CD4-positive, alpha-beta T cell treated with Interleukin-15 for 4 hours (primary cell): ENCODE measurements around the gene SFSWAP.
"Not testable (repeated sequence)": the region's sequence is repeated elsewhere in the genome, so short reads cannot be mapped to it uniquely, and the experiment has no call there.

Source experiments
- DNase-seq: peaks from one replicate; pipeline ENCODE4 v3.0.0-alpha.2; 2020; ENCODE audit warnings: low spot score

Gene SFSWAP

GRCh38 chr12:131736446-131737149, 25.7 kb downstream of the SFSWAP start:
- no peak for DNase-seq

GRCh38 chr12:131737150-131737827, 26.4 kb downstream of the SFSWAP start:
- DNase-seq = no peak

- no peak for DNase-seq
Observed at GRCh38 chr12:131738196-131738595, 27.3 kb downstream of the SFSWAP start.

- DNase-seq = no peak
Observed at GRCh38 chr12:131740626-131741025, 29.7 kb downstream of the SFSWAP start.

DNA sequence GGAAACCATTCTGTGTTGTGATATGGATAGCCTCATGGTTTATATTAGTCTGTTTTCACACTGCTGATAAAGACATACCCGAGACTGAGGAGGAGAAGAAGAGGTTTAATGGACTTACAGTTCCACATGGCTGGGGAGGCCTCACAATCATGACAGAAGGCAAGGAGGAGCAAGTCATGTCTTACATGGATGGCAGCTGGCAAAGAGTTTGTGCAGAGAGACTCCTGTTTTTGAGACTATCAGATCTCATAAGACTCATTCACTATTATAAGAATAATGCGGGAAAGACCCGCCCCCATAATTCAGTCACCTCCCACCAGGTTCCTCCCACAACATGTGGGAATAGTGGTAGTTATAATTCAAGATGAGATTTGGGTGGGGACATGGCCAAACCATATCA, 31.9 kb downstream of the SFSWAP start:
- not testable (repeated sequence) for DNase-seq

GRCh38 chr12:131743410-131743809, 32.5 kb downstream of the SFSWAP start:
- DNase-seq = not testable (repeated sequence)

DNA sequence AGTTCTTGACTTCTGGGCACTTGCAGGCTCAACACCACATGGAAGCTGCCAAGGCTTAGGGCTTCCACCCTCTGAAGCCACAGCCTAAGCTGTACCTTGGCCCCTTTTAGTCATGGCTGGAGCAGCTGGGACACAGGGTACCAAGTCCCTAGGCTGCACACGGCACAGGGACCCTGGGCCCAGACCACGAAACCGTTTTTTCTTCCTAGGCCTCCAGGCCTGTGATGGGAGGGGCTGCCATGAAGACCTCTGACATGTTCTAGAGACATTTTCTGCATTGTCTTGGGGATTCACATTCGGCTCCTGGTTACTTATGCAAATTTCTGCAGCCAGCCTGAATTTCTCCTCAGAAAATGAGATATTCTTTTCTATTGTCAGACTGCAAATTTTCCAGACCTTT, 33.0 kb downstream of the SFSWAP start:
- not testable (repeated sequence) for DNase-seq

DNA sequence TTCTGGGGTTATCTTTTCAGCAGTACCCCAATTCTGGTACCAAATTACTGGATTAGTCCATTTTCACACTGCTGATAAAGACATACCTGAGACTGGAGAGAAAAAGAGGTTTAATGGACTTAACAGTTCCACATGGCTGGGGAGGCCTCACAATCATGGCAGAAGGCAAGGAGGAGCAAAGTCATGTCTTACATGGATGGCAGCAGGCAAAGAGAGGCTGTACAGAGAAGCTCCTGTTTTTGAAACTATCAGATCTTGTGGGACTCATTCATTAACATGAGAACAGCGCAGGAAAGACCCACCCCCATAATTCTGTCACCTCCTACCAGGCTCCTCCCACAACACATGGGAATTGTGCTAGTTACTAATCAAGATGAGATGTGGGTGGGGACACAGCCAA, 33.8 kb downstream of the SFSWAP start:
- DNase-seq = not testable (repeated sequence)

DNA sequence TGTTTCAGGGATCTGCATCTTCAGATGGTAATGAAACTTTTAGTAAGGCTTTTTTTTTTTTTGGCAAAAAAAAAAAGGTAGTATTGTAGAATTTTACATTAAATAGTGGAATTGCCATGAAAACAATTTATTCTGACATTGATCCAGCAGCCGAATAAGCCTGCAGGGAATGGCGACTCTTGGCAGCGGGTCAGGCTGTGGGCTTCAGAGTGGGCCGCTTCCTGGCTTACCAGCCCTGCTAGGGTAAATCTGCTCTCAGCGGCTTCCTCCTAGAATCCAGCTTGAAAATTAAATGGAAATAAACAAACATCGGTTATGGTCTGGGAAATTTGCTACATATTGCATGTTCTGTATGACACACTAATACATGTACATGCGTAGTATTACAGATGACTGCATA, 34.8 kb downstream of the SFSWAP start:
- no peak for DNase-seq

- DNase-seq = no peak
Observed at GRCh38 chr12:131747276-131748177, 36.6 kb downstream of the SFSWAP start.

GRCh38 chr12:131749618-131750315, 38.9 kb downstream of the SFSWAP start:
- DNase-seq = no peak

- DNase-seq = no peak
Observed at GRCh38 chr12:131751335-131751734, 40.4 kb downstream of the SFSWAP start.

DNA sequence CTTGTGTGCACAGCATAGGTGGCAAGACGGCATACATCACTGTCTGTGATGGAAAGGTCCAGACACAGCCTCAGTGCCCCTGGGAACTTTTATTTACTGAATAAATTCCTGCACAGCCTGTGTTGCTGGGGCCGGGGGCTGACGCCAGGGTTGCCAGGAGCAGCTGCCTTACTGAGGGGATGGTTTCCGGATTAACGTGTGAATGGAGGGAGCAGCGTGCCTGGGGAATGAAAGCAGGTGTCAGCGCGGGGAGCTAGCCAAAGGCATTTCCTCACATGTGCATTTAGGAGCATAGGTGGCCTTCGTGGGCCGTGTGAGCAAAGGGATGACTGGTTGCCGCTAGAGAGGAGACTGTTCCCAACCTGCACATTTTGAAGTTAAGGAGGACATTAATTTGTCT, 41.6 kb downstream of the SFSWAP start:
- DNase-seq = no peak

DNA sequence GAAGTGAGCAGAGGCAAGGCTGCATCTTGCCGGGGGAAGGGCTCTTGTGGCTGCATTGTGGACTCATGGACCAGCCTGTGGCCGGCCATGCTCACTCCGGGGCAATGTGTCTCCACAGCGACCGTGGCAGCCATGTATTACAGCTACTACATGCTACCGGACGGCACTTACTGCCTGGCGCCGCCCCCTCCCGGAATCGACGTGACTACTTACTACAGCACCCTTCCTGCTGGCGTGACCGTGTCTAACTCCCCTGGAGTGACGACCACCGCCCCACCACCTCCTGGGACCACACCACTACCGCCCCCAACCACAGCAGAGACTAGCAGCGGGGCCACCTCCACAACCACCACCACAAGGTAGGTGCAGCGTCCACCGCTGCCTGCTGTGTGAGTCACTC, 42.1 kb downstream of the SFSWAP start:
- DNase-seq = no peak

GRCh38 chr12:131753757-131754156, 42.9 kb downstream of the SFSWAP start:
- DNase-seq = no peak

GRCh38 chr12:131754184-131754583, 43.3 kb downstream of the SFSWAP start:
- no peak for DNase-seq

DNA sequence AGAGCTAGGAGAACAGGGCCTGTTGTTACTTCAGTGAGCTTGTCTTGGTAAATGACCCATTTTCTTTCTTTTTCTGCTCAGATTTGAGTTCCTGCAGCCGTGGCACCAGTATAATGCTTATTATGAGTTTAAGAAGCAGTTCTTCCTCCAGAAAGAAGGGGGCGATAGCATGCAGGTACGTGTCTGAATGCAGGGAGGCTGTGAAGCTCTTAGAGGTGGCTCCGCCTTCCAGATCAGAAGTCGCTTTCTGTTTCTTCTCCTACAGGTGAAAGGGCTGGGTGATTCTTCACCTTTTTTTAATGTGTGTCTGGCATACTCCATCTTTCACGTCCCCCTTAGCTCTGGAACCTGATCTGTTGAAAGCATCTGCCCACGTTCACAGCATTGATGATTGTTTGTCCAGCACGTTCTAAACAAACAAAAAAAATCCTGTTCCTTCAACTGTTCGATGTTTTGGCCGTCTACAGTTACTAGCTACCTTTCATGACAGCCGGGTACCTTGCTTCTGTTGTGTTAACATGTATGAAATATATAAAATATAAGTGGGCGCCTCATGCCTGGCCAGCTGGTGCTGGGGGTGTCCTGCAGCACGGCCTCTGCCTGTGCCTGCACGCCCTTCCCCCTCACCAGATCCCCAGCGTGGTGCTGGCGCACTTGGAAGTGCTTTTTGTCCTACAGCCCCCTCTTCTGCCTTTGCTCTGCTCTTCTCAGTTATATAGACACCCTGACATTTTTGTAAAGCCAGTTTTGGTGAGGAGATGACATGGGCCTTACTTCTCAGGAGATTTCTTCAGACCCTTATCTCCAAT, 44.6 kb downstream of the SFSWAP start:
- DNase-seq = peak; percentile 22

DNA sequence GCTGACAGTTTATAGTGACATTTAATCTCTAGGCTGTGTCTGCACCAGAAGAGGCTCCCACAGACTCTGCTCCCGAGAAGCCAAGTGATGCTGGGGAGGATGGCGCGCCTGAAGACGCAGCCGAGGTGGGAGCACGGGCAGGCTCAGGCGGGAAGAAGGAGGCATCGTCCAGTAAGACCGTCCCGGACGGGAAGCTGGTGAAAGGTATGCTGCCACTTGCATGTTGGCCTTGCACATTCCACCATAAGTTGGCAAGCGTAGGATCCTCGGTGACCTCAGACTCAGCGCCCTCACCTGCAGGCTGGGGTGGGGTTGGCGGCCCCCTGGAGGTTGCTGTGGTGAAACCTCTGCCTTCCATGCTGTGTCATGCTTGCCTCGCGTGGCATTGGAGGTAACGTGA, 45.6 kb downstream of the SFSWAP start:
- DNase-seq = no peak

DNA sequence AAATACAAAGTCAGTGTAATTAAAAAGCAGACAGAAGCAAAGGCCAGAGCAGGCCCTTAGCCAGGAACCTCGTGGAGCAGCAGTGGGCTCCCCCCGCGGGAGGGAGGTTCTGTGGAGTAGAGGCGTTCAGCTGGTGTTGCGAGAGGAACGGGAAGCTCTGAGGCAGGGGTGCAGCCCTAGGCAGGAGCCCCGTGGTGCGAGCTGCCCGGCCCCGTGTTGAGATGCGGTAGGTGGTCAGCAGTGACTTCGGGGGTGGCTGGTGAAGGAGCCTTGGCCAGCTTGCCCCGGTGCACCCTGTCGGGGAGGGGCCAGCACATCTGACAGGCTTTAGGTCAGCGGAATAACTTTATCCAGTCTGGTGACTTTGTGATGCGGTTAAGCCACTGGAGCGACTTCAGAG, 46.2 kb downstream of the SFSWAP start:
- DNase-seq = no peak

DNA sequence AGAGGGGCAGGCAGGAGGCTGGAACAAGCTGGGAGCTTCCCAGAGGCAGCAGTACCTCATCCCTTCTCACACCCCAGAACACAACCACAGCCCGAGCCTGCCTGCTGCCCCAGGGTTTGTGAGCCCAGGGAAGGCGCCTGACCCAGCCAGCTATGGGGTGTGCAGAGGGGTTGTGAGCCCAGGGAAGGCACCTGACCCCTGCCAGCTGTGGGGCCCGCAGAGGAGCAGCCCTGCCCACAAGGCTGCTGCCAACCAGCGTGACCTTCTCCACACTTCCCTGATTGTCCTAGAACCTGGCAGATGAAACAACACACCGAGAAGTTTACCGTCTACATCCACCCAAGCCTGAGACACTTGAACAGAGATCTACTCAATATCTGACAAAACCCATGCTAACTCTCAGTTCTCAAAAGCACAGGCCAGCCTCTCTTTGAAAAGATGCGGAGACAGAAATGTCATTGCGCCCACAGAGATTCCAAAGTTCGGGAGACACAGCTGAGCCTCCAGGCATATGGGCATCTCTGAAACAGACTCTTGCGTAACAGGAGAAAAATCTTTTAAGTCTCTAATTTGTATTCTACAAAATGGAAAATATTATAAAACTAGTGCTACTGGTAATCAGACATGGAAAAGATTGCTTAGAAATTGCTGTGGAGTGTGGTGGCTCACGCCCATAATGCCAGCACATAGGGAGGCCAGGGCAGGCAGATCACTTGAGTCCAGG, 47.3 kb downstream of the SFSWAP start:
- DNase-seq = no peak

GRCh38 chr12:131759176-131759575, 48.3 kb downstream of the SFSWAP start:
- no peak for DNase-seq
